GM03348 (cell line): ENCODE results near the gene NUDT9.
"Not testable (repeated sequence)": the region's sequence is repeated elsewhere in the genome, so short reads cannot be mapped to it uniquely, and the experiment has no call there.

Source experiments
- DNase-seq: peaks from one replicate; pipeline ENCODE4 v3.0.0; 2012; ENCODE audit warnings: low spot score

NUDT9 gene

GRCh38 chr4:87462102-87462501 lies 39.7 kb downstream of the NUDT9 start:
- DNase-seq: no peak

GRCh38 chr4:87465739-87466366 lies 43.5 kb downstream of the NUDT9 start:
- DNase-seq: peak; percentile 61

GRCh38 chr4:87469390-87469789 lies 47.0 kb downstream of the NUDT9 start:
- no peak for DNase-seq

GRCh38 chr4:87476934-87477333 lies 54.6 kb downstream of the NUDT9 start:
- no peak for DNase-seq

GRCh38 chr4:87478732-87479250 lies 56.4 kb downstream of the NUDT9 start:
- no peak for DNase-seq

GRCh38 chr4:87481377-87481776 lies 59.0 kb downstream of the NUDT9 start:
- no peak for DNase-seq

GRCh38 chr4:87483247-87483646 lies 60.9 kb downstream of the NUDT9 start:
- DNase-seq: not testable (repeated sequence)

GRCh38 chr4:87488666-87489065 lies 66.3 kb downstream of the NUDT9 start:
- not testable (repeated sequence) for DNase-seq

- peak; percentile 15 for DNase-seq
Measured at GRCh38 chr4:87489678-87490077, 67.3 kb downstream of the NUDT9 start.

- no peak for DNase-seq
Measured at GRCh38 chr4:87490664-87491369, 68.4 kb downstream of the NUDT9 start.

- DNase-seq: no peak
Measured at GRCh38 chr4:87491436-87491835, 69.1 kb downstream of the NUDT9 start.

- DNase-seq: not testable (repeated sequence)
Measured at GRCh38 chr4:87491851-87492250, 69.5 kb downstream of the NUDT9 start.

- DNase-seq: no peak
Measured at GRCh38 chr4:87493115-87493514, 70.7 kb downstream of the NUDT9 start.

GRCh38 chr4:87497159-87497558 lies 74.8 kb downstream of the NUDT9 start:
- no peak for DNase-seq

GRCh38 chr4:87497578-87497977 lies 75.2 kb downstream of the NUDT9 start:
- no peak for DNase-seq

GRCh38 chr4:87498446-87498900 lies 76.1 kb downstream of the NUDT9 start:
- DNase-seq: peak; percentile 60

- DNase-seq: no peak
Measured at GRCh38 chr4:87499403-87500091, 77.2 kb downstream of the NUDT9 start.

- no peak for DNase-seq
Measured at GRCh38 chr4:87500092-87500462, 77.7 kb downstream of the NUDT9 start.

- DNase-seq: no peak
Measured at GRCh38 chr4:87502580-87503238, 80.3 kb downstream of the NUDT9 start.

- DNase-seq: no peak
Measured at GRCh38 chr4:87505862-87506261, 83.5 kb downstream of the NUDT9 start.

GRCh38 chr4:87506974-87507701 lies 84.8 kb downstream of the NUDT9 start:
- DNase-seq: peak; percentile 75
